GM21515 (cell line): Measurements from ENCODE around the gene CCDC183.
A peak's percentile ranks its signal among the peaks of the same experiment; 100 is the strongest.

Experiments used
- ATAC-seq: cut with Tn5 transposase; IDR thresholded peaks from one replicate; pipeline ENCODE4 v1.9.1; 2021; ENCODE audit not compliant: unreplicated experiment

The CCDC183 gene

GRCh38 chr9:136847826-136848392 is 51.8 kb downstream of the CCDC183 start:
- no peak for ATAC-seq

GRCh38 chr9:136848393-136849037 is 52.4 kb downstream of the CCDC183 start:
- ATAC-seq = no peak

- ATAC-seq = peak; percentile 73
Observed at GRCh38 chr9:136849038-136849959, 53.2 kb downstream of the CCDC183 start, which contains the start of gene PHPT1. TSS of gene PHPT1 (plus strand) at chr9:136849409. CDS start at chr9:136849431, 22 bp downstream.

DNA sequence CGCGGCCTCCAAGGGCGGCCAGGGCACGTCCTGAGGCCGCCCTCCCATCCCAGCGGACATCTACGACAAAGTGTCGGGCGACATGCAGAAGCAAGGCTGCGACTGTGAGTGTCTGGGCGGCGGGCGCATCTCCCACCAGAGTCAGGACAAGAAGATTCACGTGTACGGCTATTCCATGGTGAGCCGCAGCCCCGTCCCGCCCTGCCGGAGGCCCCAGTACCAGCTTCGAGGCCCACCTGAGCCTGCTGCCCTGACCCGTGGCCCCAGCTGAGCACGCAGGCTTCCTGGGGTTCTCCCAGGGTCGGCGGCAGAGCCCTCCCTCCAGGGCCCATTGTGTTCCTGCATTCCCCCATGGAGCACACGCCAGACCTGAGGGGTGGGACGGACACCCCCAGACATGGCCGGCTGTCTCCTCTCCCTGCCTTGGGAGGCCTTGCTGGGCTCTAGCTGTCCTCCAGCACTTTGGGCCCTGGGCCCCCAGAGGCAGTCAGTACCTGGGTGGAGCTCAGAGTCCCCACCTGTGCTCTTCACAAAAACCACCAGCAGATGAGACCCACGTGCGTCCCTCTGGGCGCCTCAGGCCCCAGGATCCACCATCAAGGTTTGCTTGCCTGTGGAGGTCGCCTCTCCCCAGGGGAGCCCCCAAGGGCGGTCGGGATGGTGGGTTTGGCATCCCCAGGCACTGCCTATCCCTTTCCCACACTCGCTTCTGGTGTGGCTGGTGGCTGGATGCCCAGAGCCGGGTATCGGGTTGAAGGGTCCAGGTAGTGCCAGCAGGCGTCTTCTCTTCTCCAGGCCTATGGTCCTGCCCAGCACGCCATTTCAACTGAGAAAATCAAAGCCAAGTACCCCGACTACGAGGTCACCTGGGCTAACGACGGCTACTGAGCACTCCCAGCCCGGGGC is 54.1 kb downstream of the CCDC183 start:
- ATAC-seq = no peak

- no peak for ATAC-seq
Observed at GRCh38 chr9:136850866-136851775, 55.0 kb downstream of the CCDC183 start.

DNA sequence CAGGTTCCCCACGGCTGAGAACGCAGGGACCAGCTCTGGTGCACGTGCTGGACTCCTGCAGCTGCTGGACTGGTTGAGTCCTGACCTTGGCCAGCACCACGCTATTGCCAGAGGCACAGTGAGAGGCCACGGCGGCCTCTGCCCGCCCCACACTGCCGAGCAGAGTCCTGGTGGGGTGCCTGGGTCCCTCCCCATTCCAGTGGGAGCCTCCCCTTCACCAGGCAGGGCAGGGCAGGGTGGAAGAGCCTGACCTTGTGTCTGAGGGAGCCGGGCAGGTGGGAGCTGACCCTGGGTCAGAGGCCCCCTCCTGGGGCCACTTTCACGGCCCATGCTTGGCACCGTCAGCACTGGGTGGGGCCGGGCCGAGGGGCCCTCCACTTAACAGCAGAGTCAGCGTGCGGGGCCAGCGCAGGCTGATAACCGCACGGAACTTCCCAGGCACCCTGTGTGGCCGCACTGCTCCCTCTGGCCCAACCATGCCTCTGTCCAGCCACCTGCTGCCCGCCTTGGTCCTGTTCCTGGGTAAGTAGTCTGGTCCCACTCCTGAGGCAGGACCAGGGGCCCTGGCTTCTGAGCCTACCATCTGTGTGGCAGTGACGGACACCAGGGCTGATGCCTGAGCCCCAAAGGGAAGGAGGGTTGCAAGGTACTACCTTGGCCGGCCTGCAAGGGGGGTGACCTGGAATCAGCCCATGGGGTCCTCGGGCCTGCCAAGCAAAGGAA is 56.0 kb downstream of the CCDC183 start, which contains the start of gene MAMDC4:
MAMDC4 (plus strand) TSS at position 406 of the 723 bp plus-strand sequence; CDS start at position 477, 71 bp downstream.
- ATAC-seq = no peak

DNA sequence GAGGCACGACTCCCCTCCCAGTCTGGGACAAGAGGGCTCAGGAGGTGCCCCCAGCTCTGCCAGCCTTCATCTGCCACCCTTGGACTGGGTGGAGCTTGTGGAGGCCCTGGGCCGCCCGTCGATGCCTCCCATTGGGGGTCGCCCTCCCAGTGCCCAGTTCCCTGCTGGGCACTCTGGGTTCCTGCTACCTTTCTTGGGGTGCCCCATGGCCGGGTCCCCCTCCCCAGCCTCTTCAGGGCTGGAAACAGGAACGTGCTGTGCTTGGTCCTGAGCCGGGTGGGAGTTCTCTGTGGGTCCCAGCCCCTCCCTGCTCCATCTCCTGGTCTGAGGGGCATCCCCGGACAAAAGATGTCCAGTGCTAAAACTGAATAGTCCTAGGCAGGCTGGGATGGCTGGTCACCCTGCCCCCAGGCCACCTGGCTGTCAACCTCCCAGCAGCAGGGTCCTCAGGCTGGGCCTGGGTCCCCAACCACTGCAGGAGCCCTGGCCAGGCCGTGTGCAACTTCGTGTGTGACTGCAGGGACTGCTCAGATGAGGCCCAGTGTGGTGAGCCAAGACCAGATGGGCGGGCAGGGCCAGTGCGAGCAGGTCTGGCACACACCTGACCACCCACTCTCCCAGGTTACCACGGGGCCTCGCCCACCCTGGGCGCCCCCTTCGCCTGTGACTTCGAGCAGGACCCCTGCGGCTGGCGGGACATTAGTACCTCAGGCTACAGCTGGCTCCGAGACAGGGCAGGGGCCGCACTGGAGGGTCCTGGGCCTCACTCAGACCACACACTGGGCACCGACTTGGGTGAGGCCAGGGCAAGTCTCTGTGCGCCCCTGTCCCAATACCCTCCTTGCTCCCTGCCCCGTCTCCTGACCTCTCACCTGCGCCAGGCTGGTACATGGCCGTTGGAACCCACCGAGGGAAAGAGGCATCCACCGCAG is 56.8 kb downstream of the CCDC183 start:
- ATAC-seq = no peak

GRCh38 chr9:136853596-136854112 is 57.5 kb downstream of the CCDC183 start:
- ATAC-seq = no peak

DNA sequence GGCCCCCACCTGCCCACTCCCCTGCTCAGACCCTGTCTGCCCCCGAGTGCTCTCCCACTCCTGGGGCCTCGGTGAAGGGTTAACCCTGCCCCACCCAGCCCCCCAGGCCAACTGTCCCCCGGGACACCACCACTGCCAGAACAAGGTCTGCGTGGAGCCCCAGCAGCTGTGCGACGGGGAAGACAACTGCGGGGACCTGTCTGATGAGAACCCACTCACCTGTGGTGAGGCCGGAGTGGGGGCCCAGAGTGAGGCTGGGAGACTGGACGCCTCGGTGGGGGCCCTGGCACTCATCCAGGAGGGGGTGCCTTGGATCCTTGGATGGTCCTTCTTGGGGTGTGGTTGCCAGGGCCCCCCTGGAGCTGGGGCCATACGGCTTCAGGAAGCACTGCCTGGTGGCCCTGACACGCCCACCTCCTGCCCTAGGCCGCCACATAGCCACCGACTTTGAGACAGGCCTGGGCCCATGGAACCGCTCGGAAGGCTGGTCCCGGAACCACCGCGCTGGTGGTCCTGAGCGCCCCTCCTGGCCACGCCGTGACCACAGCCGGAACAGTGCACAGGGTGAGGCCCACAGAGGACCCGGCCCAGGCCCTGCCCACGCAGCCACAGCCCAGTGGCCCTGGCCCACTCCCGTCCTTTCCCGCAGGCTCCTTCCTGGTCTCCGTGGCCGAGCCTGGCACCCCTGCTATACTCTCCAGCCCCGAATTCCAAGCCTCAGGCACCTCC is 58.1 kb downstream of the CCDC183 start:
- no peak for ATAC-seq

DNA sequence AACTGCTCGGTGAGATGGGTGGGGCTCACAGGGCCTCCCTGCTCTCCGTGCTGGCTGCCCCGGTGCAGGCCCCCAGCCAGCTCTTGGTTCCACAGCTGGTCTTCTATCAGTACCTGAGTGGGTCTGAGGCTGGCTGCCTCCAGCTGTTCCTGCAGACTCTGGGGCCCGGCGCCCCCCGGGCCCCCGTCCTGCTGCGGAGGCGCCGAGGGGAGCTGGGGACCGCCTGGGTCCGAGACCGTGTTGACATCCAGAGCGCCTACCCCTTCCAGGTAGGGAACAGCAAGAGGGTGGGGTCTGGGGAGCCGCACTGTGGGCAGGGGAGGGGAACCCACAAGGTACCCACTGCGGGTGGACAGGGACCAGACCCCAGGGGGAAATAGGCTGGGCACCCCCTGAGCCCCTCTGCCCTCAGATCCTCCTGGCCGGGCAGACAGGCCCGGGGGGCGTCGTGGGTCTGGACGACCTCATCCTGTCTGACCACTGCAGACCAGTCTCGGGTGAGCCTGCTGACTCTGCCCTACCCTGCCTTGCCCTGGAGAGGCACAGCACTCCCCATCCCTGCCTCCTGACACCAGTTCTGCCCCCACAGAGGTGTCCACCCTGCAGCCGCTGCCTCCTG is 58.8 kb downstream of the CCDC183 start:
- ATAC-seq = no peak

DNA sequence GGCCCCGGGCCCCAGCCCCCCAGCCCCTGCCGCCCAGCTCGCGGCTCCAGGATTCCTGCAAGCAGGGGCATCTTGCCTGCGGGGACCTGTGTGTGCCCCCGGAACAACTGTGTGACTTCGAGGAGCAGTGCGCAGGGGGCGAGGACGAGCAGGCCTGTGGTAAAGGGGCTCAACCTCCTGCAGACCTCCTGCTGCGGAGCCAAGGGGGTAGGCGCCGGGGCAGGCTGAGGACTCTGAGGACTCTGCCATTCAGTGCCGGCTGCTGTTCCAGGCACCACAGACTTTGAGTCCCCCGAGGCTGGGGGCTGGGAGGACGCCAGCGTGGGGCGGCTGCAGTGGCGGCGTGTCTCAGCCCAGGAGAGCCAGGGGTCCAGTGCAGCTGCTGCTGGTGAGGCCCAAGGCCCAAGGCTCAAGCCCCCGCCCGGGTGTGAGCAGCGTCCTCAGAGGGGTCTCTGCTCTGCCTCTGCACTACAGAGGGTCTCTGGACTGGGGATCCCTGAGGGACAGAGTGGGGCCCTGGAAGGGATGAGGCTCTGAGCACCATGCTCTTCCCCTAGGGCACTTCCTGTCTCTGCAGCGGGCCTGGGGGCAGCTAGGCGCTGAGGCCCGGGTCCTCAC is 59.4 kb downstream of the CCDC183 start:
- no peak for ATAC-seq

- ATAC-seq = no peak
Observed at GRCh38 chr9:136856079-136856476, 59.9 kb downstream of the CCDC183 start.

DNA sequence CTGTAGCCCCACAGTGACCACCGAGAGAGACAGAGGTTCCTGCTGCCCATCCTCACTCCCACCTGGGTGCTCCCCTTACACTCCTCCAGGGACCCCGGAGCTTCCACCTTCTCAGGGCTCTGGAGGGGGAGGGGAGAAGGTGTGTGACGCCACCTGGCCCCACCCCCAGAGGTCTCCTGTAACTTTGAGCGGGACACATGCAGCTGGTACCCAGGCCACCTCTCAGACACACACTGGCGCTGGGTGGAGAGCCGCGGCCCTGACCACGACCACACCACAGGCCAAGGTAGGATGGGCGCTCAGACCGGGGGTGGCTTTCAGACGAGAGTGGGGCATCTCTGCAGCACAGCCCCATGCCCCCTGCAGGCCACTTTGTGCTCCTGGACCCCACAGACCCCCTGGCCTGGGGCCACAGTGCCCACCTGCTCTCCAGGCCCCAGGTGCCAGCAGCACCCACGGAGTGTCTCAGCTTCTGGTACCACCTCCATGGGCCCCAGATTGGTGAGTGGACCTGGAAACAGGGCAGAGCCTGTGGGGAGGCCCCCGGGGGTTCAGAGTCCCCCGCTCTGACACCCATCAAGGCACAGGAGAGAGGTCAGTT is 60.5 kb downstream of the CCDC183 start:
- no peak for ATAC-seq

GRCh38 chr9:136857166-136857565 is 61.0 kb downstream of the CCDC183 start:
- ATAC-seq = no peak
